PC-3 (cell line): ENCODE data around the gene KRTAP5-11.
"Not testable (repeated sequence)": the region's sequence is repeated elsewhere in the genome, so short reads cannot be mapped to it uniquely, and the experiment has no call there.

Source experiments
- EZH2 ChIP-seq: fragments of 300-600 bp; sonication (generic); IDR thresholded peaks from one replicate; pipeline ENCODE4 v1.6.1; 2017; ENCODE audit warnings: antibody characterized with exemption, mild to moderate bottlenecking, low read length; ENCODE audit not compliant: unreplicated experiment
- EZH2phosphoT487 ChIP-seq: fragments of 300-600 bp; sonication (generic); IDR thresholded peaks from 2 replicates; pipeline ENCODE4 v1.6.1; 2018; ENCODE audit warnings: mild to moderate bottlenecking, antibody characterized with exemption, low read length, borderline replicate concordance
- TF ChIP-seq, protein P1 (sequence below): fragments of 300-600 bp; sonication (generic); conservative IDR thresholded peaks from 2 replicates; pipeline ENCODE4 v1.5.1; 2017; ENCODE audit warnings: antibody characterized with exemption, low read depth, mild to moderate bottlenecking, low read length

DNA sequence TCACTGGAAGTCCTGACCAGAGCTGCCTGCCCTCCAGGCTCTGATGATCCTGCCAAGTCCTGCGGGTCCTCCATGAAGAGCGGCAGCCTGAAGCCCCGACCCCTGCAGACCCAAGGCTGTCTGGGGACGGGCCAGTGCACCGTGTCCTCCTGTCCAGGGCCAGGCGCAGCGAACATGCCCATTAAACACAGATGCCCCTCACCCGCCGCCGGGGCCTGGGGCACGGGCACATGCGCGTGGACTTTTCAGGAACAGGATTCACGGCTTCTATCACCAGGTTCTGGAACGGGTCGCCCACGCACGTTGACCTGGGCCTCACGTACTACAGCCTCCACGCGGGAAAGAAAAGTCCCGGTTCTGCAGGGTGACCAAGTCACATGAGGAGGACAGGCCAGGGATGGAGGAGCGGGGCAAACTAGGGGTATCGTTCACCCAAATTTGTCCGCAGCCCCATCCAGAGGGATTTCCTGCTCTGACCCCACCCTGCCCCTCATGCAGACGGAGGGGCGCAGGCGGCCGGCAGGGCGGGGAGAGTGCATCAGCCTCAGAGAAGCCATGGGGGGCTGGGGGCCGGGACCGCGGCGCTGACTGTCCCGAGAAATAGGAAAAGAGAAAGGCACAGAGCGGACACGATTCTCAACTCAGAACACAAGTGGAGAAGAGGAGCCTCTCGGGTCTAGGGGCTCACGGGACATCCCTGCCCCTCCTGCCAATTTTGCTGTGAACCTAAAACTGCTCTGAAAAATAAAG lies 11.4 kb downstream of the KRTAP5-11 start:
- TF ChIP-seq, protein P1, sequence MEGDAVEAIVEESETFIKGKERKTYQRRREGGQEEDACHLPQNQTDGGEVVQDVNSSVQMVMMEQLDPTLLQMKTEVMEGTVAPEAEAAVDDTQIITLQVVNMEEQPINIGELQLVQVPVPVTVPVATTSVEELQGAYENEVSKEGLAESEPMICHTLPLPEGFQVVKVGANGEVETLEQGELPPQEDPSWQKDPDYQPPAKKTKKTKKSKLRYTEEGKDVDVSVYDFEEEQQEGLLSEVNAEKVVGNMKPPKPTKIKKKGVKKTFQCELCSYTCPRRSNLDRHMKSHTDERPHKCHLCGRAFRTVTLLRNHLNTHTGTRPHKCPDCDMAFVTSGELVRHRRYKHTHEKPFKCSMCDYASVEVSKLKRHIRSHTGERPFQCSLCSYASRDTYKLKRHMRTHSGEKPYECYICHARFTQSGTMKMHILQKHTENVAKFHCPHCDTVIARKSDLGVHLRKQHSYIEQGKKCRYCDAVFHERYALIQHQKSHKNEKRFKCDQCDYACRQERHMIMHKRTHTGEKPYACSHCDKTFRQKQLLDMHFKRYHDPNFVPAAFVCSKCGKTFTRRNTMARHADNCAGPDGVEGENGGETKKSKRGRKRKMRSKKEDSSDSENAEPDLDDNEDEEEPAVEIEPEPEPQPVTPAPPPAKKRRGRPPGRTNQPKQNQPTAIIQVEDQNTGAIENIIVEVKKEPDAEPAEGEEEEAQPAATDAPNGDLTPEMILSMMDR: not testable (repeated sequence)
- not testable (repeated sequence) for TF ChIP-seq EZH2phosphoT487, EZH2
